TTC549 (cell line): ENCODE data around the gene ZWILCH.
"Not testable (repeated sequence)": the region's sequence is repeated elsewhere in the genome, so short reads cannot be mapped to it uniquely, and the experiment has no call there.

Source experiments
- FAIRE-seq: peaks from 2 replicates; lab custom pipeline; 2012; peaks lifted over from hg19 to GRCh38; lab: Jason Lieb, UNC

Gene ZWILCH

DNA sequence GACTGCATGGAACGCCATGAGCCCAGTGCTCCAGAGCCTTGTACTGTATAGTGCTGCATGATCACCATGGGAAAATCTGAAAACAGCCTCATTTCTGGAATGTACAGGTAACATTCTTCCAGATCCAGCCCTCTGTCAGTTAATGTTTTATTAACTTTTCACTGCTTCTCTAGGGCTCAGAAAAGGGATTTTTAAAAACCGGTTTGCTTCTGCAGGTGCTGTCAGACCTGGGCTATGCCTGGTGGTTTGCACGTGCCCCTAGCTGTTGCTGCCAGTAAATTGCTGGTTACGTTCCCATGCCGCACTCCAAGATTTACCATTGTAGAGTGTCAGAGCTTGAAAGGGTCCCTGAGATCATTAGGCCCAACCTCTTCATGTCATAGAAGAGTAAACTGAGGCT, 16.6 kb upstream of the ZWILCH start:
- no peak for FAIRE-seq

GRCh38 chr15:66489179-66489791, 15.8 kb upstream of the ZWILCH start:
- FAIRE-seq, result no peak

DNA sequence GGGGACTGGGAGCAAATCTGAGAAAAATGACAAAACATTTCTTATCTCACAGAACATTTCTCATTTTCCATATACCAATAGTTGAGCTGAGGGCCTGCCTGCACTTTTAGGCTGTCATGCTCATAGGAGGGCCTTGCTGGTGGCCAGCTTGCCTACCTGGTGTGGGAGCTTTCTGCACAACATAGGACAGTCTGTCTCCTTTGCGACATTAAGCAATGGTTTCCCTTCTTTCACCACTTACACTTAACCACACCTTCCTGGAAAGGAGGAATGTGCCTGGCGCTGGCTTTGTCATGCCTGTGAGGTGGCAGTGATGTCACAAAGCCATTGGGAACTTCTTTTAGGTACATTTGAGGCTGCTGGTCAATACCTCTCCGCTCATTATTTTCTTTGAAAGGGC, 13.3 kb upstream of the ZWILCH start:
- FAIRE-seq, result no peak

GRCh38 chr15:66494262-66494661, 10.9 kb upstream of the ZWILCH start:
- no peak for FAIRE-seq

DNA sequence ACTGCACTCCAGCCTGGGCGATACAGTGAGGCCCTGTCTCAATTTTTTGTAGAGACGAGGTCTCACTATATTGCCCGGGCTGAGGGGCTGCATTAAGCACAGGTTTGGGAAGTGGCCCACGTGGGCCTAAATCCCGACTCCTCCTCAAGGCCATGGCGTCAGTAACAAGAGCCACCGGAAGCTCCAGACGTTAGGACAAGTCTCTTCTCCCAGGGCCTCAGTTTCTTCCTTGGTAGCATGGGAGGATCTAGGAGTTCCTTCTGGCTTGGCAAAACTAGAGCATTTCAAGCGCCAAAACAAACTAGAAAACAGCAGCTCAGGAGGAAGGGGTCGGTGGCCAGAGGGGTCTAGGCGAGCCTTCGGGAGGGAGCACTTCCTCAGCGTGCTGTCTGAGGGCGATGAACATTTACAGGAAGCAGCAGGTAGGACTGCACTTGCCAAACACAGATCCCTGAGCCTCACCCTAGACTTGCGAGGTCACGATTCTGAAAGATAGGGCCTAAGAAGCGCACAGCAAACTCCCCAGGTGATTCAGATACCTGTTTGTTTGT, 8.1 kb upstream of the ZWILCH start:
- FAIRE-seq, result no peak

- FAIRE-seq, result peak; percentile 87
Measured at GRCh38 chr15:66497502-66498455, 7.3 kb upstream of the ZWILCH start, which contains the start of gene SNAPC5. Gene SNAPC5 (minus strand): TSS chr15:66497762. CDS start chr15:66497731, 31 bp downstream.

GRCh38 chr15:66498501-66499386, 6.4 kb upstream of the ZWILCH start:
- peak; percentile 22 for FAIRE-seq

DNA sequence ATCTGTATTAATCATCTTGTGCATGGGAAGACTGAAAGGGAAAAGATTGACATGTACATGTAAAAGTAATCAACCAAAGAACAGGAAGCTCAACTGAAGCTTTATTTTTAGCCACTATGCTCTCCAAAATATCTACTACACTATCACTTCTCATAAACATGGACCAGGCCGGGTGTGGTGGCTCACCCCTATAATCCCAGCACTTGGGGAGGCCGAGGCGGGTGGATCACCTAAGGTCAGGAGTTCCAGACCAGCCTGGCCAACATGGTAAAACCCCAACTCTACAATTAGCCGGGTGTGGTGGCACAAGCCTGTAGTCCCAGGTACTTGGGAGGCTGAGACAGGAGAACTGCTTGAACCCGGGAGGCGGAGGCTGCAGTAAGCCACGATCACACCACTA, 4.8 kb upstream of the ZWILCH start:
- FAIRE-seq, result not testable (repeated sequence)

GRCh38 chr15:66502491-66502890, 2.6 kb upstream of the ZWILCH start:
- no peak for FAIRE-seq

- FAIRE-seq, result not testable (repeated sequence)
Measured at GRCh38 chr15:66503041-66503648, 2.0 kb upstream of the ZWILCH start.

- FAIRE-seq, result no peak
Measured at GRCh38 chr15:66503780-66504562, 1.2 kb upstream of the ZWILCH start.

- FAIRE-seq, result no peak
Measured at GRCh38 chr15:66505430-66505811, 295 bp downstream of the ZWILCH start.

- no peak for FAIRE-seq
Measured at GRCh38 chr15:66505818-66506217, 692 bp downstream of the ZWILCH start.

GRCh38 chr15:66508293-66508883, 3.3 kb downstream of the ZWILCH start:
- FAIRE-seq, result no peak

GRCh38 chr15:66514586-66514985, 9.5 kb downstream of the ZWILCH start:
- no peak for FAIRE-seq

DNA sequence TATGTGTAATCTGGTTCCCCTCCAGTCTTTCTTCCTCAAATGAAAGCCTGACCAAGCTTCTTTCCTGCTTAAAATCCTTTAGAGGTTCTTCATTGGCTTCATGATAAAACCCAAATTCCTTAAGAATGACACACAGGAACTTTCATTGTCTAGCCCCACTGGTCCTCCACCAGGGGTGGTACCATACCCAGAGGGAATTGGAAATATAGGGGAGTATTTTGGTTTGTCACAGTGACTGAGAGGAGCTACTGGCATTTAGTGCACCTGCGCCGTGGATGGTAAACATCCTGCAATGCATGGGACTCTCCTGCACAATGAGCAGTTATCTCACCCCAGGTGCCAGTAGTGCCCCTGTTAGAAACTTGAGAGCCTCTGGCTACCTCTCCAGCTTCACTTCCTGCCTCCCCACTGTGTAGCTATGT, 10.8 kb downstream of the ZWILCH start:
- no peak for FAIRE-seq

DNA sequence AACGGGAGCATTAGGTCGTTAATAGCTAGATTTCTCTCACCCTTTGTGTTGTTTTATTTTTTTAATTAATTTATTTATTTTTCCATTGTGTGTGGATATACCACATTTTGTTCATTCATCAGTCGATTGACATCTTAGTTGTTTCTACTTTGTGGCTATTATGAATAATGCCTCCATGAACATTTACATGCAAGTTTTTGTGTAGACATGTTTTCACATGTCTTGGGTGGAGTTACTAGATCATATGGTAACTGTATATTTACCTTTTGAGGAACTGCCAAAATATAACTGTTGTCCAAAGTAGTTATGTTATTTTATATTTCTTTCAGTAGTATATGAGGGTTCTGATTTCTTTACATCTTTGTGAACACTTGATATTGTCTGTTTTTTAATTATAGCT, 18.8 kb downstream of the ZWILCH start:
- no peak for FAIRE-seq

GRCh38 chr15:66524838-66525237, 19.7 kb downstream of the ZWILCH start:
- FAIRE-seq, result no peak

DNA sequence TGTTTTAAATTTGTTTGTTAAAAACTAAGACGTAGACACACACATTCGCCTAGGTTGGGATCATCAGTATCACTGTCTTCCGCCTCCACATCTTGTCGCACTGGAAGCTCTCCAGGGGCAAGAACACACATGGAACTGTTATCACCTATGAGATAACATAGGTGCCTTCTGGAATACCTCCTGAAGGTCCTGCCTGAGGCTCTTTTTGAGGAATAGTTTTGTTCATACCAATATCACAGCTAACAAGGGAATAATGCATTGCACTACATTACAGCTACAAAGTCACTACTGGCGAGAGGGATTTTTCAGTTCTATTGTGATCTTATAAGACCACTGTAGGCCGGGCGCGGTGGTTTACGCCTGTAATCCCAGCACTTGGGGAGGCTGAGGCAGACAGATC, 29.9 kb downstream of the ZWILCH start:
- no peak for FAIRE-seq

- no peak for FAIRE-seq
Measured at GRCh38 chr15:66542896-66543295, 37.8 kb downstream of the ZWILCH start.

GRCh38 chr15:66545255-66545654, 40.1 kb downstream of the ZWILCH start:
- FAIRE-seq, result no peak
